Cardiac septum (tissue), 1 donor: ENCODE results near the gene CLEC7A. TPM values are rescaled to one million over a fixed set of nuclear protein-coding genes. Genes with fewer than 3 reads are reported as not detected.

ENCODE experiments used
- DNase-seq: peaks from one replicate; pipeline ENCODE4 v3.0.0-alpha.2; 2020; ENCODE audit warnings: low spot score
- intact Hi-C: fragments of 100-400 bp; cut with DNase I; formaldehyde crosslinking; loops from one replicate; pipeline ENCODE4 v1.14.0; 2022
- total RNA-seq: library from RNA; stranded (reverse); fragmentation: NEBNext Ultra II Directional; extraction: Animal tissue kit (Norgen Biotek cat#: 25700); gene quantifications from one replicate; pipeline ENCODE4 v1.2.1, GENCODE V29; 2021
- donor health status: DM: no; HTN: no; CAD: no.

The CLEC7A gene
- total RNA-seq, 1 donor from 2014 or later = 2.6 TPM

DNA sequence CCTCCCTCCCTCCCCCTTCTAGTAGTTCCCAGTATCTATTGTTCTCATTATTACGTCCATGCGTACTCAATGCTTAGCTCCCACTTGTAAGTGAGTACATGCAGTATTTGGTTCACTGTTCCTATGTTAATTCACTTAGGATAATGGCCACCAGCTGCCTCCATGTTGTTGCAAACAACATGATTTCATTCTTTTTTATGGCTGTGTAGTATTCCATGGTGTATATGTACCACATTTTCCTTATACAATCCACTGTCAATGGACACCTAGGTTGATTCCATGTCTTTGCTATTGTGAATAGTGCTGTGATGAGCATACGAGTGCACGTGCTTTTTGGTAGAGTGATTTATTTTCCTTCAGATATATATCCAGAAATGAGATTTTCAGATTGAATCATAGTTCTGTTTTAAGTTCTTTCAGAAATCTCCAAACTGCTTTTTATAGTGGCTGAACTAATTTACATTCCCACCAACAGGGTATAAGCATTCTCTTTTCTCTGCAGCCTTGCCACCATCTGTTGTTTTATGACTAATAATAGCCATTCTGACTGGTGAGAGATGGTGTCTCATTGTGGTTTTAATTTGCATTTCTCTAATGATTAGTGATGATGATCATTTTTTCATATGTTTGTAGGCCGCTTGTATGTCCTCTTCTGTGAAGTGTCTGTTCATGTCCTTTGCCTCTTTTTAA lies 17.9 kb upstream of the CLEC7A start:
- no peak for DNase-seq
- intact Hi-C loops = no loop called here

DNA sequence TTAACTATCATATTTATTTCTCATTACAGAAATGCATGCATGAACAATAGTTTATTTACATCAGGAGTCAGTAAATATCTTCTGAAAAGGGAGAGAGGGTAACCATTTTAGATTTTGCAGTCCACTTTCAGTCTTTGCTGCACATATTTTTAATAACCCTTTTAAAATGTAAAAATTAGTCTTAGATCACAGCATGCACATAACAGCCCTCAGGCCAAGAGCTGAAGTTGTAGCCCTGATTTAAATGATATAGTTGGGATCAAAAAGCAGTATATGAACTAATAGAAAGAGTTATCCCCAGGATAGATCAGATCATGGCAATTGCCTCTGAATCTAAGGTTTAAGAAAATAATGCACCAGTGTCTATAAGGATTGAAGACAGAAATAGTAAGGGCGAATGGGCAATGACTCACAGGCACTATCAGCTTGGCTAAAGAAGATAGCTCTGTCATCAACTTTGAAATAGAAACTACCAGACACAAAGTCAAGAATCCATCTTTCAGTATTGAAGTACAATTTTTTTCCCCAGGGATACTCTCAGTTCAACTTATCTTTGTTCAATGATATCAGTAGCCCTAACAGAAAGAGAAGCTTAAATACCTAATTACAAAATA lies 13.1 kb upstream of the CLEC7A start:
- DNase-seq = no peak
- intact Hi-C loops = loop anchor here (5.0 kb wide), 1 partner anchor 111 kb away; the partner anchor contains the start of gene CLEC9A

DNA sequence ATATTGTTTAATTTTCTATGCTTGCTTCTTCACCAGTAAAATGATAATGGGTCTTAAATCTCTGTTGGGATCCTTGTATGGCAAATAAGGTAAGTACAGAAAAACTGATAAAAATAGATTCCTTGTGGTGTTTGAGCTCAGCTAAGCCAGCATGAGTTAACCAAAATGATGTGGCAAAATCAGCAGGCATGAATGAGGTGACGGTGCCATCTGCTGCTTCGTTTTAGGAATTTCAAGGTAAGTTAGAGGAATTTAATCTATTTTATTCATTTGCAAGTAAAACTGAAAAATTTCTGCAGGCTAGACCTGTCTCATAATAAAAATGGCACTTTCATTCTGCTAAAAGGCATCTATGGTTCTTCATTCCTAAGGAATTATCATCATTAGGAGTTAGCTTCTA lies 10.0 kb upstream of the CLEC7A start:
- intact Hi-C loops = loop anchor here (5.0 kb wide), 1 partner anchor 108 kb away; the partner anchor contains the start of gene CLEC9A
- no peak for DNase-seq

DNA sequence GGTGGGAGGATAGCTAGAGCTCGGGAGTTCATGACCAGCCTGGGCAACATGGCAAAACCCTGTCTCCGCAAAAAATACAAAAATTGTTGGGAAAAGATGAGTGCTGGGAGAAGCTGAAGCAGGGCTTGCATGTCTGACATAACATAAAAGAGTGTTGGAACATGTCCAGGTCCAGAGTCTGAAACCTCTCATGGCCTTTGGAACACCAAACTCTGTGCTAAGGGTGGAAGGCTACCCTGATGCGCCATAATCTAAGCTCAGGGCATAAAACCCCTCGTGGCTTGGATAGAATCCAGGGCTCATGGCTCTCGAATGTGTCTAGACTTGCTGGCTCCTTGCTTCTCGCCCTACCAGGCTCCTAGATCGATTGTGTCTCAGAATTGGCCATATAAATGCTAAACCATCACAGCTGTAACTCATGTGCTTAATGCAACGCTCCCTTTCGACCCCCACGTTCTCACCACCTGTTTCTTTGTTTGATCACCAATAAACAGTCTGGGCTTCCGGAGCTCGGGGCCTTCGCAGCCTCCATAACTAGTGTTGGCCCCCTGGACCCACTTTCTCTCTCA lies 6.7 kb upstream of the CLEC7A start:
- intact Hi-C loops = no loop called here

DNA sequence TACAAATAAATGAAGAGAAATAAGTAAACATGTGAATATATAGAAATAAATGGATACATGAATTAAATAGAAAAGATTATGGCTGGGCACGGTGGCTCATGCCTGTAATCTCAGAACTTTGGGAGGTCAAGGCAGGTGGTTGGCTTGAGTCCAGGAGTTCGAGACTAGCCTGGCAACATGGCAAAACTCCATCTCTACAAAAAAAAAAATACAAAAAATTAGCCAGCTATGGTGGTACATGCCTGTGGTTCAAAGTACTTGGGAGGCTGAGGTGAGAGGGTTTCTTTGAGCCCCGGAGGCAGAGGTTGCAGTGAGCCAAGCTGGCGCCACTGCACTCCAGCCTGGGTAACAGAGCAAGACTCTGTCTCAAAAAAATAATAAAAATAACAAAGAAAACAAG lies 5.1 kb upstream of the CLEC7A start:
- no peak for DNase-seq
- intact Hi-C loops = no loop called here

More for the DNA sequence above, 6.7 kb upstream of the CLEC7A start:
- no peak for DNase-seq

DNA sequence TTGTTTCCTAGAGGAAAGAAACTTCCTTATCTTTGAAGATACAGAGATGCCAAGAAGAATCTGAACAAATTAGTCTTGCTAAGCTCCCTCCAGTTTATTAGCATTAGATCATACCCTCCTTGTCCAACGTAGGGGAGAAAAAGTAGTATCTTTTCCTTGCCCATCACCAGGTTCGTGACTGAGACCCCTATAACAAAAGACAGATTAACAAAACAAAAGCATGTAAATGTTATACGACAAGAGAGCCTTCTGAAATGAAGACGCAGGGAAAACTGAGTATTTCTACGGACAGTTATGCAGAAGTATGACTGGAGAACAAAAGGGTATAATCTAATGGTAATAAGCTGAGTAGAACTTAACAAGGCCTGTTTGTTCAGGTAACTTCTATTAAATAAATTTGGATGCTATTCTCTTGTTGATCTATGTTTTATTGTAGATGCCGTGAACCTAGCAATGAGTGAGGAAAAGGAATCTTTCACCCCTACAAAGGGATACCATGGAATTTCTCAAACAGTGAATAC lies 2.9 kb upstream of the CLEC7A start:
- no peak for DNase-seq
- intact Hi-C loops = no loop called here

DNA sequence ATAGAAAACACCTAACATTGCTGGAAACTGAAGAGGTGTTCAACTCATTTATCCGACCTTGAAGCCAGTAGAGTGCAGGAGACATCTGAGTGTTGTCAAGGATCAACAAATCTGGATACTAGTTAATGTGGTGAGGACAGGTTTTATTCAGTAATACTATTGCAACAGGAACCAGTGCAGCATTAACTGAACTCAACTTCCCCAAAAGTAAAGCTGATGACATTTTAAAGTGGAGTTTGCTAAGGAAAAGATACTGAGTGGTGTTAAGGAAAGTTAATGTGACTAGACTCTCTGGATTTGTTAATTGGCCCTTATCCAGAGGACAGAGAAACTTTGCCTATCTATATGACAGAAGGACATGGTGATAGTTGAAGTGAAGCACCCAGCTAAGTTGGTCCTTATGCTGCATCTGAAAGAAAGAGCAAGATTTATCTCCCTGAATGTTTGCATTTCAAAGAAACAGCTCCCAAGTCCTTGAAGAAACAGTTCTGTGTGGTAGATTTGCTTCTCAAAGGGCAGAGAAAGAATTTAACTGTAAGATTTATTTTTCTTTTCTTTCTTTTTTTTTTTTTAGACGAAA lies 1.2 kb upstream of the CLEC7A start:
- intact Hi-C loops = no loop called here
- no peak for DNase-seq

DNA sequence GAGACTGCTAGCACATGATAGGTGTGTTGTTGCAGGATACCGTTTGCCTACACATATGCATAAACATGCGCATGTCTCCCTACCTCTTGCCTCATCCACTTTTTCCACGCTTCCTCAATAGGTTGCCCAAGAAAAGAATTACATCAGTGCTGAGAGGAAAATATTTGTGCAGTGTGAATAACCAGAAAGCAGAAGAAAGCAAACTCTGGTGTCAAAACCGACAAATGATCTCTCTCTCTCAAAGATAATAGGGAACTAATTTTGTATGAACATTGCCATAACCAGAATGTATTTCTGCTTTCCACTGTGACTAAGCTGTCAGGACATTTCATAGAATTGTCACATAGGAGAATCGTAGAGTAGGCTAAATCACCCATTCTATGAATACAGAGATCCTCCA lies 1.3 kb downstream of the CLEC7A start:
- no peak for DNase-seq
- intact Hi-C loops = no loop called here

DNA sequence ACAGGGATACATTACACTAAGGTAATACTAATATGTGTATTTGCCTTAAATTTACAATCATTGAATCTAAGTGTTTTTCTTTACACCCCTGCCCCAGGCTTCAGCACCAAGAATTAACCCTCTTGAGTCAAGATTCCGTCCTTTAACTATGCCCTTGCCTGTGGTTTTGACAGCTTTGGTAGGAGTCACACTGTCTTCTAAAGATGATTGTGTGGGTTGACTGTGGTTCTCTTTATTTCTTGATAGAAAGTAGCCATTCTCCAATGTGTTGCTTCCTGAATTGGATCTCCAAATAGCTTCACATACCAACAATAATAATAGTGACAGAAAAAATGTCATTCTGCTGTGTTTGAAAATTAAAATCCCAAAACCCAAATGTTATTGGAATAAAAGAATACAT lies 3.6 kb downstream of the CLEC7A start:
- intact Hi-C loops = no loop called here
- no peak for DNase-seq

DNA sequence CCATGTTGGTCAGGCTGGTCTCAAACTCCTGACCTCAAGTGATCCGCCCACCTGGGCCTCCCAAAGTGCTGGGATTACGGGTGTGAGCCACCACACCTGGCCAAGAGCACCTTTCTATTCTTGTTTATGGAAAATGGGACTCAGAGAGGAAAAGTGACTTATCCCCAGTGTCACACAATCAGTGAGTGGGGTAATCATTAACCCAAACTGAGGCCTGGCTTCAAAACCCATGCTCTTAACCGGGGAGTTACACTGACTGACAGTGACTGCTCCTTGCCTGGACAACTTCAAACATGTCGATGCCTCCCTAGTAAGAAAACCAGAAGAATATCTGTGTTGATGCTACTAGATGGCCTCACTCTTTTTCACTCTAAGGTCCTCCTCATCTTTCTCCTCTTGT lies 7.3 kb downstream of the CLEC7A start:
- intact Hi-C loops = no loop called here

DNA sequence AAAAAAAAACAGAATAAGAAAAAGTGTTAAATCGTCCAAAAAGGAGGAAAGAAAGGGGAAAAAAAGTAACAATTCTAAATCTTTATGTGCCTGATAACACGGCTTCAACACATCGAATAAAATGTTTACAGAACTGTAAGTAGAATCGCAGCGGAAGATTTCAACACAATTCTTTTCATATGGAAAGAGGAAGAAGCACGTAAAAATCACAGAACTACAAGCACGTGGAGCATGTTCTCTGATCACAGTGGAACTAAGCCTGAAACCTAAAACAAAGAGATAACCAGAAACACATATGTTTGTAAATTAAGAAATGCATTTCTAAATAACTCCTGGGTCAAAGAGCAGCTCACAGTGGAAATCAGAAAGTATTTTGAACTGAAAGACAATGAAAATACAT lies 8.7 kb downstream of the CLEC7A start:
- no peak for DNase-seq
- intact Hi-C loops = no loop called here

More for the DNA sequence above, 7.3 kb downstream of the CLEC7A start:
- no peak for DNase-seq

DNA sequence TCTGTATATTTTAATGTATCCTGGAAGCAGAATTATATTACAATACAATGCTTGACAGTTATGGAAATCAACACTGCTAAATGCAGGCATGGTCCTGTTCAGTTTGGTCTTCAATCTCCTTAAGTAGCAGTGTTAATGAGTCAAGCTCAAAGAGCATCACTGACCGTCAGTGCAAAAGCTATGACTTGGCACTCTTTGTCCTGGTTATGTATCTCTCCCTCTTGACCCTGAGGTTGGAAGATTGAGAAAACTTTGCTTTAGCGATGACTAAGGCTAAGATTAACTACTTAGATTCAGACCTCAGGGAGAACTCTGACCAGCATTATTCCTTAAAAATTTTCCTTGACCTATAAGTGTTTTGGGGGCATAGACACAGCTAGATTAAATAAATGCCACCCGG lies 10.9 kb downstream of the CLEC7A start:
- no peak for DNase-seq
- intact Hi-C loops = no loop called here

DNA sequence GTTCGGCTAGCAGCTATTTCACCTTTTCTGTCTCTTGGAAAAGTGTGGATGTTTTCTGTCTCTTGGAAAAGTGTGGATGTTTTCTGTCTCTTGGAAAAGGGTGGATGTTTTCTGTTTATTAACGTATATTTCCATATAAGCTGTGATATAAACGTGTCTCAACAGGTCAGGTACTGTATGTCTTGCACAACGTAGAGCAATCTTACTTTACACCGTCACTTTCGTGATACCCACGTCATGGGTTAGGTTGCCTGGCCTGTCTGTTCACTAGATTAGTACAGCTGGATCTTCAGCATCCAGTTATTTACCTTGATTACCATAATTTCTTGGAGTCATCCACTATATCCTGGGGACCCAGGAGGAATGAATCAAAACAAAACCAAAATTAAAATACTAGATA lies 14.1 kb downstream of the CLEC7A start:
- DNase-seq = no peak
- intact Hi-C loops = no loop called here

DNA sequence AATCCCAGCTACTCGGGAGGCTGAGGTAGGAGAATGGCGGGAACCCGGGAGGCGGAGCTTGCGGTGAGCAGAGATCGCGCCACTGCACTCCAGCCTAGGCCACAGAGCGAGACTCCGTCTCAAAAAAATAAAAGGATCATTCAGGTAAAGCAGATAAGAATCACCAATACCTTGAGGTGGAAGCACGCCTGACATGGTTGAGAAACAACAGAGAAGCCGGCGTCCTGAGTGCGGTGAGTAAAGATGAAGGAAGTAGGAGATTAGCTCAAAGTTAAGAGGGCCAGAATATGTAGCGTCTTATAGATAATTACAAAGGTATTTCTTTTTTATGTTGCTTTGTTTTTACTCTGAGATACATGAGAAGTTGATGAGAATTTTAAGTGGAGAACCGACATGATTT lies 14.7 kb downstream of the CLEC7A start:
- DNase-seq = no peak
- intact Hi-C loops = no loop called here

DNA sequence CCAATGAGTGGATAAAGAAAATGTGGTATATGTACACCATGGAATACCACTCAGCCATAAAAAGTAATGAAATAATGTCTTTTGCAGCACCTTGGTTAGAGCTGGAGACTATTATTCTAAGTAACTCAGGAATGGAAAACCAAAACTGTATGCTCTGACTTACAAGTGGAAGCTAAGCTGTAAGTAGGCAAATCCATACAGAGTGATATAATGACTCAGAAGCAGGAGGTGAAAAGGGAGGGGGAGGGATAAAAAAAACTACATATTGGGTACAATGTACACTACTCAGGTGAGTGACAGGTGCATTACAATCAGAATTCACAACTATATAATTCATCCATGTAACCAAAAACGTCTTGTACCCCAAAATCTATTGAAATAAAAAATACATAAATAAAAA lies 16.1 kb downstream of the CLEC7A start:
- intact Hi-C loops = no loop called here
- DNase-seq = no peak

DNA sequence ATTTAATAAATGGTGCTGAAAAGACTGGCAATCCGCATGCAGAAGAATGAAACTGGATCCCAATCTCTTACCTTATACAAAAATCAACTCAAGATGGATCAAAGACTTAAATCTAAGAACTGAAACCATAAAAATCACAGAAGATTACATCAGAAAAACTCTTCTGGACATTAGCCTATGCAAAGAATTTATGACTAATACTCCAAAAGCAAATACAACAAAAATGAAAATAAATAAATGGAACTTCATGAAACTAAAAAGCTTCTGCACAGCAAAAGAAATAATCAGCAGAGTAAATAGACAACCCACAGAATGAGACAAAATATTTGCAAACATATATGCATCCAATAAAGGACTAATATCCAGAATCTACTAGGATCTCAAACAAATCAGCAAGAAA lies 16.9 kb downstream of the CLEC7A start:
- intact Hi-C loops = no loop called here
- no peak for DNase-seq

DNA sequence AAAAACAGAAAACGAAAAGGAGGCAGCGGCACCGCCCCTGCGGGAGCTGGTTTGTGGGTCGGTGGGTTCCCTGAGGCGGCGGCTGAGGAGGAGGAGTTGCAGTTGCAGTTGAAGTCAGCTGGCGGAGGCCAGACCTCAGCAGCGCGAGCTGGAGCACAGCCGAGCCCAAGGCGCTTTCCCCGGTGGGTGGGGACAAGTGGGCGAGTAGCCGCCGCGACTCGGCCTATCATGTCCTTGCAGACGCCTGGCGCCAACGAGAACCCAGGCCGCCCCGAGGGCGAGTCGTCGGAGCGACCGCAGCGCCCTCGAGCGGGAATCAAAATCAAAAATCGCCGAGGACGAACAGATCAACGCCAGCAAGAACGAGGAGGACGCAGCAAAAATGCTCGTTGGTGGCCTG lies 18.5 kb downstream of the CLEC7A start:
- no peak for DNase-seq
- intact Hi-C loops = no loop called here

DNA sequence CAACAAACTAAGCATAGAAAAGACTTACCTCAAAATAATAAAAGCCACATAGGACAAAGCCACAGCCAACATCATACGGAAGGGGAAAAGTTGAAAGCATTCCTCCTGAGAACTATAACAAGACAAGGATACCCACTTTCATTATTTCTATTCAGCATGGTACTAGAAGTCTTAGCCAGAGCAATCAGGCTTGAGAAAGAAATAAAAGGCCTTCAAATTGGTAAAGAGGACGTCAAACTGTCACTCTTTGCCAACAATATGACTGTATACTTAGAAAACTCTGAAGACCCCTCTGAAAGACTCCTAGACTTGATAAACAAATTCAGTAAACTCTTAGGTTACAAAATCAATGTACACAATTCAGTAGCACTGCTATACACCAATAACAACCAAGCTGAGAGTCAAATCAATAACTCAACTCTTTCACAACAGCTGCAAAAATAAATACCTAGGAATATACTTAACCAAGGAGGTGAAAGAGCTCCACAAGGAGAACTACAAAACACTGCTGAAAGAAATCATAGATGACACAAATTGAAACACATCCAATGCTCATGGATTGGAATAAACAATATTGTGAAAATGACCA lies 19.6 kb downstream of the CLEC7A start:
- no peak for DNase-seq
- intact Hi-C loops = no loop called here

DNA sequence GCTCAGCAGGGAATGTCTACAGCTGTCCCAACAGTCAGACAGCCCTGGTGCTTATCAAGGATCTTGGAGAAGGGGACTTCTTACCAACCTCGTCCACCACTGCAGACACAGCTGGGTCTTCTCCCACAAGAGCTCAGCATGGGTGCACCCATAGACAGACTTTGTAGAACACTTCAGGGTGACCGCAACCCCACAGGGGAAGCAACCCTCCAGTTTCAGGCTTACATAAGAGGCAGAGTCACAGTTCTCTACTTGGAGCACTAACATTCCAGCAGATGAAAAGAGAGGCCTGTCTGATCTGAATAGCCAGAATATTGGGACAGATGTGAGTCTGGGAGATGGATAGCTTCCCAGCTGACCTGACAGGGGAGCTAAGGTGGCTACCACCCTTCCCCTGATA lies 27.7 kb downstream of the CLEC7A start:
- intact Hi-C loops = no loop called here
- no peak for DNase-seq

DNA sequence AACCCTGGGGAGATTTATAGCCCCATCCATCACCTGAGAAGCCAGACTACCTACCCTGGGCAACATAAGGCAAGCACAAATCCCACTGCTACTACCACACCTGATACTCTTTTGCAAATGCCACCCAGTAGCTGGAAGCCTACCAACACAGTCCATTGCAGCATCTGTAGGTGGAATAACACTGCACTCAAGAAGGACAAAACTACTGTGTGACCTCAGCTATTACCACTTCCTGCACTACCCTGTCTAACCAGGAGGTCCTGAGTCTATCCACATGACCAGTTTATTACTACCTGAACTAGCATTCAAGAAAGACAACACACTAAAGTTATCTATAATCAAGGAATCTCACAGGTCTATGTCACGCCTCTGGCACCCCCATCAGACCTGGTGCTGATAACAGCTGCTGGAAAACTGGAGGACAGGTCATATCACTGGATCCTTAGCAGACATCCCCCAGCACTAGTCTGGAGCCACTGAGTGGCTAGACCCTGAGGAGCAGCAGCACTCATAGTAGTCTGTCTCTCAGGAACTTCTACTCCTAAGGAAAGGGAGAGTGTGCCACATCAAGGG lies 28.3 kb downstream of the CLEC7A start:
- intact Hi-C loops = no loop called here
- no peak for DNase-seq
